Measurements from ENCODE around the gene TMEM52. TPM values are rescaled to one million over a fixed set of nuclear protein-coding genes. Genes with fewer than 3 reads are reported as not detected.
A peak's percentile ranks its signal among the peaks of the same experiment; 100 is the strongest.

Gene TMEM52
- total and polyA plus RNA-seq, 9 of the 15 experiments (the other 6 are each of a cell fraction or from before 2014, with no cell fraction given): 0.37 to 22.5 (median 6.8) TPM

- TF ChIP-seq FOXJ2 (tag; IDR thresholded peaks at IDR 0.05): no peak
- TF ChIP-seq, protein P1, sequence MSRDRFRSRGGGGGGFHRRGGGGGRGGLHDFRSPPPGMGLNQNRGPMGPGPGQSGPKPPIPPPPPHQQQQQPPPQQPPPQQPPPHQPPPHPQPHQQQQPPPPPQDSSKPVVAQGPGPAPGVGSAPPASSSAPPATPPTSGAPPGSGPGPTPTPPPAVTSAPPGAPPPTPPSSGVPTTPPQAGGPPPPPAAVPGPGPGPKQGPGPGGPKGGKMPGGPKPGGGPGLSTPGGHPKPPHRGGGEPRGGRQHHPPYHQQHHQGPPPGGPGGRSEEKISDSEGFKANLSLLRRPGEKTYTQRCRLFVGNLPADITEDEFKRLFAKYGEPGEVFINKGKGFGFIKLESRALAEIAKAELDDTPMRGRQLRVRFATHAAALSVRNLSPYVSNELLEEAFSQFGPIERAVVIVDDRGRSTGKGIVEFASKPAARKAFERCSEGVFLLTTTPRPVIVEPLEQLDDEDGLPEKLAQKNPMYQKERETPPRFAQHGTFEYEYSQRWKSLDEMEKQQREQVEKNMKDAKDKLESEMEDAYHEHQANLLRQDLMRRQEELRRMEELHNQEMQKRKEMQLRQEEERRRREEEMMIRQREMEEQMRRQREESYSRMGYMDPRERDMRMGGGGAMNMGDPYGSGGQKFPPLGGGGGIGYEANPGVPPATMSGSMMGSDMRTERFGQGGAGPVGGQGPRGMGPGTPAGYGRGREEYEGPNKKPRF (IDR thresholded peaks at IDR 0.05; ENCODE audit: low read depth, low read length): no peak
- TF ChIP-seq HDAC8 (tag; IDR thresholded peaks at IDR 0.05): no peak
- TF ChIP-seq CBFB (CRISPR knock-in tag; IDR thresholded peaks at IDR 0.05): no peak
- no peak for TF ChIP-seq ZNF57 (CRISPR knock-in tag; IDR thresholded peaks at IDR 0.05)
- peak; percentile 81 for TF ChIP-seq ATF7 (IDR thresholded peaks at IDR 0.05)
- TF ChIP-seq FOXA1 (IDR thresholded peaks at IDR 0.05; ENCODE audit: borderline replicate concordance): no peak
- TF ChIP-seq NBN (IDR thresholded peaks at IDR 0.05; ENCODE audit: low read depth): 0 out of 2 replicates have a peak, but pooled peaks have one; percentile 83
- no peak for TF ChIP-seq HNRNPL (IDR thresholded peaks at IDR 0.05; ENCODE audit: low read depth, low read length)
- TF ChIP-seq MEIS2 (IDR thresholded peaks at IDR 0.05; ENCODE audit: partially characterized antibody): peak; percentile 67
- TF ChIP-seq ZNF184 (CRISPR knock-in tag; IDR thresholded peaks at IDR 0.05): no peak
- TF ChIP-seq ZBTB11 (CRISPR knock-in tag; IDR thresholded peaks at IDR 0.05): no peak
- TF ChIP-seq FOXO4 (CRISPR knock-in tag; IDR thresholded peaks at IDR 0.05): no peak
- peak; percentile 82 for TF ChIP-seq L3MBTL2 (IDR thresholded peaks at IDR 0.05)
- TF ChIP-seq SMC3 (conservative IDR thresholded peaks at IDR 0.05; ENCODE audit: insufficient read depth, low read depth, low read length): peak; percentile 96
- TF ChIP-seq, protein P2, sequence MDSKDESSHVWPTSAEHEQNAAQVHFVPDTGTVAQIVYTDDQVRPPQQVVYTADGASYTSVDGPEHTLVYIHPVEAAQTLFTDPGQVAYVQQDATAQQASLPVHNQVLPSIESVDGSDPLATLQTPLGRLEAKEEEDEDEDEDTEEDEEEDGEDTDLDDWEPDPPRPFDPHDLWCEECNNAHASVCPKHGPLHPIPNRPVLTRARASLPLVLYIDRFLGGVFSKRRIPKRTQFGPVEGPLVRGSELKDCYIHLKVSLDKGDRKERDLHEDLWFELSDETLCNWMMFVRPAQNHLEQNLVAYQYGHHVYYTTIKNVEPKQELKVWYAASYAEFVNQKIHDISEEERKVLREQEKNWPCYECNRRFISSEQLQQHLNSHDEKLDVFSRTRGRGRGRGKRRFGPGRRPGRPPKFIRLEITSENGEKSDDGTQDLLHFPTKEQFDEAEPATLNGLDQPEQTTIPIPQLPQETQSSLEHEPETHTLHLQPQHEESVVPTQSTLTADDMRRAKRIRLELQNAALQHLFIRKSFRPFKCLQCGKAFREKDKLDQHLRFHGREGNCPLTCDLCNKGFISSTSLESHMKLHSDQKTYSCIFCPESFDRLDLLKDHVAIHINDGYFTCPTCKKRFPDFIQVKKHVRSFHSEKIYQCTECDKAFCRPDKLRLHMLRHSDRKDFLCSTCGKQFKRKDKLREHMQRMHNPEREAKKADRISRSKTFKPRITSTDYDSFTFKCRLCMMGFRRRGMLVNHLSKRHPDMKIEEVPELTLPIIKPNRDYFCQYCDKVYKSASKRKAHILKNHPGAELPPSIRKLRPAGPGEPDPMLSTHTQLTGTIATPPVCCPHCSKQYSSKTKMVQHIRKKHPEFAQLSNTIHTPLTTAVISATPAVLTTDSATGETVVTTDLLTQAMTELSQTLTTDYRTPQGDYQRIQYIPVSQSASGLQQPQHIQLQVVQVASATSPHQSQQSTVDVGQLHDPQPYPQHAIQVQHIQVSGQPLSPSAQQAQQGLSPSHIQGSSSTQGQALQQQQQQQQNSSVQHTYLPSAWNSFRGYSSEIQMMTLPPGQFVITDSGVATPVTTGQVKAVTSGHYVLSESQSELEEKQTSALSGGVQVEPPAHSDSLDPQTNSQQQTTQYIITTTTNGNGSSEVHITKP (IDR thresholded peaks at IDR 0.05; ENCODE audit: partially characterized antibody): peak; percentile 79
Measured at GRCh38 chr1:1906185-1907097, 12.6 kb downstream of the TMEM52 start (continued).

Data from K562 (cell line).